ENCODE results near the gene ATXN1. TPM values are rescaled to one million over a fixed set of nuclear protein-coding genes. Genes with fewer than 3 reads are reported as not detected.

Gene ATXN1
- polyA plus RNA-seq, 1 of the 3 experiments (the other 2 are of a cell fraction): 7.9 TPM

- no peak overlapping the region for H3K27ac ChIP-seq (ENCODE audit: low read depth in 2 of 2, low read length in 1 of 2)
- 91% methylated on average over 5 of the region's 5 CpGs for WGBS (ENCODE audit: low lambda C conversion rate)
Measured at GRCh38 chr6:16649890-16650289, 111.4 kb downstream of the ATXN1 start.

GRCh38 chr6:16649241-16649640, 112.0 kb downstream of the ATXN1 start:
- no peaks in the 10 kb centered on the region; the same call in 1 of the 2 replicates for H4K20me1 ChIP-seq (ENCODE audit: insufficient read depth)
- CTCF ChIA-PET: no interaction called here
- H3K4me2 ChIP-seq: no peak overlapping the region
- POLR2A ChIA-PET: no interaction called here
- H3K36me3 ChIP-seq (replicated peaks in 1 of 2; ENCODE audit: control insufficient read depth in 1 of 2, insufficient read depth in 2 of 2, low read length in 1 of 2): peaks cover 2 to 17% of the 10 kb centered on the region in 2 experiments
- H3K79me2 ChIP-seq (ENCODE audit: insufficient read depth): peaks cover 8% of the 10 kb centered on the region; the same call in 1 of the 2 replicates
- no peaks in the 10 kb centered on the region for H3K9me3 ChIP-seq
- H3K9me2 ChIP-seq: no peaks in the 10 kb centered on the region
- no peaks in the 10 kb centered on the region for H3K4me1 ChIP-seq (ENCODE audit: control insufficient read depth in 1 of 2, insufficient read depth in 2 of 2, low read depth in 1 of 2, low read length in 1 of 2)
- no peaks in the 10 kb centered on the region for H3K27me3 ChIP-seq (ENCODE audit: insufficient read depth)
- no peak overlapping the region for H3K27ac ChIP-seq (ENCODE audit: low read depth in 2 of 2, low read length in 1 of 2)
- no peak overlapping the region for H3K4me3 ChIP-seq (ENCODE audit: low read depth in 2 of 2, low read length in 1 of 2)
- H3K9ac ChIP-seq: no peak overlapping the region
- 88% methylated on average over 2 of the region's 2 CpGs for whole genome bisulfite sequencing (ENCODE audit: low lambda C conversion rate)
- no peak for TF ChIP-seq YY1 (IDR thresholded peaks at IDR 0.05; ENCODE audit: low read depth)
- TF ChIP-seq CHD2 (IDR thresholded peaks at IDR 0.05; ENCODE audit: low read length, partially characterized antibody): no peak
- TF ChIP-seq FOXM1 (IDR thresholded peaks at IDR 0.05; ENCODE audit: low read depth): no peak
- no peak for TF ChIP-seq MXI1 (IDR thresholded peaks at IDR 0.05; ENCODE audit: low read depth, low read length)
- no peak for TF ChIP-seq NRF1 (IDR thresholded peaks at IDR 0.05; ENCODE audit: low read depth, low read length)
- TF ChIP-seq ELF1 (IDR thresholded peaks at IDR 0.05): no peak
- no peak for TF ChIP-seq SIN3A (IDR thresholded peaks at IDR 0.05; ENCODE audit: borderline replicate concordance, low read depth, low read length)
- TF ChIP-seq FOSL2 (IDR thresholded peaks at IDR 0.05; ENCODE audit: borderline replicate concordance, low read depth): no peak
- no peak for TF ChIP-seq MAX (IDR thresholded peaks at IDR 0.05; ENCODE audit: low read depth)
- H3F3A ChIP-seq (replicated peaks; ENCODE audit: insufficient read depth): peaks cover 5% of the 10 kb centered on the region
- H2AFZ ChIP-seq (ENCODE audit: low read depth): no peak overlapping the region
- no peak for DNase-seq

More at GRCh38 chr6:16649890-16650289, 111.4 kb downstream of the ATXN1 start:
- no peaks in the 10 kb centered on the region for H3K4me1 ChIP-seq (ENCODE audit: control insufficient read depth in 1 of 2, insufficient read depth in 2 of 2, low read depth in 1 of 2, low read length in 1 of 2)
- H3K79me2 ChIP-seq (ENCODE audit: insufficient read depth): peaks cover 8% of the 10 kb centered on the region; the same call in 1 of the 2 replicates
- no peaks in the 10 kb centered on the region for H3K9me3 ChIP-seq
- TF ChIP-seq ZBTB33 (IDR thresholded peaks at IDR 0.05; ENCODE audit: borderline replicate concordance, low read depth): no peak
- no peak overlapping the region for H3K4me3 ChIP-seq (ENCODE audit: low read depth in 2 of 2, low read length in 1 of 2)
- H3K4me2 ChIP-seq: no peak overlapping the region
- no peaks in the 10 kb centered on the region; the same call in 1 of the 2 replicates for H4K20me1 ChIP-seq (ENCODE audit: insufficient read depth)
- H3K36me3 ChIP-seq (replicated peaks in 1 of 2; ENCODE audit: control insufficient read depth in 1 of 2, insufficient read depth in 2 of 2, low read length in 1 of 2): peaks cover 1 to 22% of the 10 kb centered on the region in 2 experiments
- no peaks in the 10 kb centered on the region for H3K9me2 ChIP-seq
- no peaks in the 10 kb centered on the region for H3K27me3 ChIP-seq (ENCODE audit: insufficient read depth)
- POLR2A ChIA-PET: no interaction called here
- DNase-seq: no peak
- no peak overlapping the region for H3K9ac ChIP-seq
- CTCF ChIA-PET: no interaction called here
- no peak overlapping the region for H2AFZ ChIP-seq (ENCODE audit: low read depth)
- peaks cover 5% of the 10 kb centered on the region for H3F3A ChIP-seq (replicated peaks; ENCODE audit: insufficient read depth)

GRCh38 chr6:16648003-16648402, 113.3 kb downstream of the ATXN1 start:
- no peak overlapping the region for H3K4me2 ChIP-seq
- peaks cover 5% of the 10 kb centered on the region for H3F3A ChIP-seq (replicated peaks; ENCODE audit: insufficient read depth)
- ChIA-PET POLR2A (no interaction called here), CTCF (no interaction called here)
- H3K4me1 ChIP-seq (ENCODE audit: control insufficient read depth in 1 of 2, insufficient read depth in 2 of 2, low read depth in 1 of 2, low read length in 1 of 2): no peaks in the 10 kb centered on the region
- peaks cover 8% of the 10 kb centered on the region; the same call in 1 of the 2 replicates for H3K79me2 ChIP-seq (ENCODE audit: insufficient read depth)
- H3K9me2 ChIP-seq: no peaks in the 10 kb centered on the region
- no peak overlapping the region for H3K9ac ChIP-seq
- no peak overlapping the region for H2AFZ ChIP-seq (ENCODE audit: low read depth)
- TF ChIP-seq POLR2AphosphoS5 (IDR thresholded peaks at IDR 0.05; ENCODE audit: low read depth, low read length) (no peak), REST (IDR thresholded peaks at IDR 0.05; ENCODE audit: low read depth, low read length) (no peak), CTCF (IDR thresholded peaks at IDR 0.05) (no peak)
- no peak overlapping the region for H3K27ac ChIP-seq (ENCODE audit: low read depth in 2 of 2, low read length in 1 of 2)
- no peak for DNase-seq
- peaks cover 2 to 22% of the 10 kb centered on the region in 2 experiments for H3K36me3 ChIP-seq (replicated peaks in 1 of 2; ENCODE audit: control insufficient read depth in 1 of 2, insufficient read depth in 2 of 2, low read length in 1 of 2)
- H4K20me1 ChIP-seq (ENCODE audit: insufficient read depth): no peaks in the 10 kb centered on the region; the same call in 1 of the 2 replicates
- 97% methylated on average over 5 of the region's 5 CpGs for WGBS (ENCODE audit: low lambda C conversion rate)
- H3K4me3 ChIP-seq (ENCODE audit: low read depth in 2 of 2, low read length in 1 of 2): no peak overlapping the region
- H3K9me3 ChIP-seq: no peaks in the 10 kb centered on the region
- H3K27me3 ChIP-seq (ENCODE audit: insufficient read depth): no peaks in the 10 kb centered on the region

All from SK-N-SH (cell line).